ENCODE data around the gene PMP22. TPM values are rescaled to one million over a fixed set of nuclear protein-coding genes. Genes with fewer than 3 reads are reported as not detected.

PMP22 gene
- 18.7 and 22.2 TPM in 2 replicates for total RNA-seq

GRCh38 chr17:15265131-15265530 is at the start of gene PMP22:
TSS of gene PMP22 (minus strand) at chr17:15265326. CDS start at chr17:15260727, 4,599 bp downstream.
- DNase-seq (ENCODE audit: low read depth in 2 of 2): no peak

GRCh38 chr17:15311996-15312395 is 46.9 kb upstream of the PMP22 start:
- DNase-seq (ENCODE audit: low read depth in 2 of 2): no peak

GRCh38 chr17:15309793-15310192 is 44.7 kb upstream of the PMP22 start:
- no peak for DNase-seq (ENCODE audit: low read depth in 2 of 2)

GRCh38 chr17:15309236-15309635 is 44.1 kb upstream of the PMP22 start:
- no peak for DNase-seq (ENCODE audit: low read depth in 2 of 2)

- DNase-seq (ENCODE audit: low read depth in 2 of 2): no peak
These were observed 43.6 kb upstream of the PMP22 start for GRCh38 chr17:15308758-15309157.

GRCh38 chr17:15307710-15308111 is 42.6 kb upstream of the PMP22 start:
- no peak for DNase-seq (ENCODE audit: low read depth in 2 of 2)

- no peak for DNase-seq (ENCODE audit: low read depth in 2 of 2)
These were observed 38.7 kb upstream of the PMP22 start for GRCh38 chr17:15303851-15304250.

- peak in 1 of 2 donors; percentile 23 for DNase-seq (ENCODE audit: low read depth in 2 of 2)
These were observed 38.1 kb upstream of the PMP22 start for GRCh38 chr17:15303268-15303667.

- DNase-seq (ENCODE audit: low read depth in 2 of 2): no peak
These were observed 36.7 kb upstream of the PMP22 start for GRCh38 chr17:15301845-15302244.

- peak in 1 of 2 donors; percentile 62 for DNase-seq (ENCODE audit: low read depth in 2 of 2)
These were observed 33.0 kb upstream of the PMP22 start for GRCh38 chr17:15298176-15298575.

GRCh38 chr17:15293558-15293957 is 28.4 kb upstream of the PMP22 start:
- DNase-seq (ENCODE audit: low read depth in 2 of 2): no peak

GRCh38 chr17:15291674-15292361 is 26.7 kb upstream of the PMP22 start:
- DNase-seq (ENCODE audit: low read depth in 2 of 2): no peak

GRCh38 chr17:15290605-15291004 is 25.5 kb upstream of the PMP22 start:
- no peak for DNase-seq (ENCODE audit: low read depth in 2 of 2)

- DNase-seq (ENCODE audit: low read depth in 2 of 2): peak; percentile 65 to 72
These were observed 24.4 kb upstream of the PMP22 start for GRCh38 chr17:15289285-15290183.

- no peak for DNase-seq (ENCODE audit: low read depth in 2 of 2)
These were observed 23.7 kb upstream of the PMP22 start for GRCh38 chr17:15288859-15289258.

- DNase-seq (ENCODE audit: low read depth in 2 of 2): peak in 1 of 2 donors; percentile 20
These were observed 22.6 kb upstream of the PMP22 start for GRCh38 chr17:15287538-15288267.

GRCh38 chr17:15285466-15285865 is 20.3 kb upstream of the PMP22 start:
- no peak for DNase-seq (ENCODE audit: low read depth in 2 of 2)

- DNase-seq (ENCODE audit: low read depth in 2 of 2): no peak
These were observed 19.4 kb upstream of the PMP22 start for GRCh38 chr17:15284537-15284936.

- DNase-seq (ENCODE audit: low read depth in 2 of 2): no peak
These were observed 19.0 kb upstream of the PMP22 start for GRCh38 chr17:15284107-15284506.

GRCh38 chr17:15281909-15282308 is 16.8 kb upstream of the PMP22 start:
- peak in 1 of 2 donors; percentile 60 for DNase-seq (ENCODE audit: low read depth in 2 of 2)

- peak in 1 of 2 donors; percentile 46 for DNase-seq (ENCODE audit: low read depth in 2 of 2)
These were observed 13.9 kb upstream of the PMP22 start for GRCh38 chr17:15278924-15279477.

- no peak for DNase-seq (ENCODE audit: low read depth in 2 of 2)
These were observed 13.3 kb upstream of the PMP22 start for GRCh38 chr17:15278380-15278779.

Data from lung microvascular endothelial cell (primary cell).